ENCODE measurements around the gene RILPL2.

- no peak for TF ChIP-seq EZH2phosphoT487 (IDR thresholded peaks at IDR 0.05; ENCODE audit: insufficient read depth, low read depth)
- no peak for TF ChIP-seq EZH2 (IDR thresholded peaks at IDR 0.05; ENCODE audit: insufficient read depth, poor library complexity, severe bottlenecking)
These were observed 43.1 kb upstream of the RILPL2 start for GRCh38 chr12:123479442-123480180.

Measured in GM23248 (cell line).